ENCODE results near the gene POU6F1.

- TF ChIP-seq YY1 (IDR thresholded peaks at IDR 0.05) = no peak
- TF ChIP-seq CTCF (IDR thresholded peaks at IDR 0.05; ENCODE audit: low read depth, low read length, missing input control) = no peak
- no peak for TF ChIP-seq MAX (IDR thresholded peaks at IDR 0.05)
Observed at GRCh38 chr12:51225234-51225633, 7.4 kb upstream of the POU6F1 start.
